Trophoblast cell (in vitro differentiated cells and primary cell): ENCODE results near the gene HSPB6.

Experiments used
- DNase-seq, 2 donors: peaks; one replicate each; pipeline ENCODE4 v3.0.0-alpha.2; 2016
- H2AFZ ChIP-seq: 2 replicates; pipeline ENCODE4 v1.6.1; 2013; ENCODE audit warnings: low read length, moderate library complexity, mild to moderate bottlenecking; ENCODE audit not compliant: insufficient read depth, poor library complexity
- H2AK5ac ChIP-seq: 2 replicates; pipeline ENCODE4 v1.6.1; 2013; ENCODE audit warnings: mild to moderate bottlenecking, low read length
- H2BK120ac ChIP-seq: 2 replicates; pipeline ENCODE4 v1.6.1; 2013; ENCODE audit warnings: low read length, mild to moderate bottlenecking, moderate library complexity; ENCODE audit not compliant: insufficient read depth, poor library complexity
- H2BK12ac ChIP-seq: 2 replicates; pipeline ENCODE4 v1.6.1; 2013; ENCODE audit warnings: mild to moderate bottlenecking, low read length, moderate library complexity
- H2BK5ac ChIP-seq: 2 replicates; pipeline ENCODE4 v1.6.1; 2013; ENCODE audit warnings: low read length, low read depth, moderate library complexity, mild to moderate bottlenecking; ENCODE audit not compliant: poor library complexity
- H3K14ac ChIP-seq: 2 replicates; pipeline ENCODE4 v1.6.1; 2013; ENCODE audit warnings: mild to moderate bottlenecking, low read length
- H3K18ac ChIP-seq: 2 replicates; pipeline ENCODE4 v1.6.1; 2013; ENCODE audit warnings: mild to moderate bottlenecking, low read length
- H3K23ac ChIP-seq: 2 replicates; pipeline ENCODE4 v1.6.1; 2013; ENCODE audit warnings: low read length
- H3K27ac ChIP-seq: 2 replicates; pipeline ENCODE4 v1.5.1; 2013; ENCODE audit warnings: low read depth, mild to moderate bottlenecking, inconsistent platforms, low read length, moderate library complexity
- H3K27me3 ChIP-seq: 2 replicates; pipeline ENCODE4 v1.6.1; 2013; ENCODE audit warnings: inconsistent platforms, mild to moderate bottlenecking, low read length, moderate library complexity; ENCODE audit not compliant: insufficient read depth
- H3K36me3 ChIP-seq, 2 experiments: 1 replicate in 1 of 2; 2 replicates in 1 of 2; pipeline ENCODE4 v1.6.1; 2013; ENCODE audit warnings: low read length in 2 of 2, mild to moderate bottlenecking in 2 of 2, moderate library complexity in 1 of 2; ENCODE audit not compliant: insufficient read depth in 2 of 2, control insufficient read depth in 1 of 2
- H3K4ac ChIP-seq: 2 replicates; pipeline ENCODE4 v1.6.1; 2013; ENCODE audit warnings: low read depth, mild to moderate bottlenecking, low read length, moderate library complexity
- H3K4me1 ChIP-seq, 2 experiments: 1 replicate in 1 of 2; 2 replicates in 1 of 2; pipeline ENCODE4 v1.6.1; 2013; ENCODE audit warnings: low read length in 2 of 2, mild to moderate bottlenecking in 2 of 2, moderate library complexity in 1 of 2; ENCODE audit not compliant: insufficient read depth in 2 of 2, control insufficient read depth in 1 of 2
- H3K4me2 ChIP-seq: 2 replicates; pipeline ENCODE4 v1.6.1; 2013; ENCODE audit warnings: inconsistent platforms, mild to moderate bottlenecking, low read length, moderate library complexity
- H3K4me3 ChIP-seq: 2 replicates; pipeline ENCODE4 v1.5.1; 2013; ENCODE audit warnings: mild to moderate bottlenecking, low read depth, low read length, inconsistent platforms
- H3K79me1 ChIP-seq: one replicate; pipeline ENCODE4 v1.6.1; 2013; ENCODE audit warnings: low read length
- H3K79me2 ChIP-seq: 2 replicates; pipeline ENCODE4 v1.6.1; 2013; ENCODE audit warnings: low read length, mild to moderate bottlenecking; ENCODE audit not compliant: control insufficient read depth, insufficient read depth, poor library complexity
- H3K9ac ChIP-seq: 2 replicates; pipeline ENCODE4 v1.6.1; 2013; ENCODE audit warnings: mild to moderate bottlenecking, low read length
- H3K9me3 ChIP-seq: 2 replicates; pipeline ENCODE4 v1.6.1; 2013; ENCODE audit warnings: low read depth, mild to moderate bottlenecking, control low read depth, inconsistent platforms, low read length; ENCODE audit not compliant: insufficient read depth
- H4K12ac ChIP-seq: 2 replicates; pipeline ENCODE4 v1.6.1; 2013; ENCODE audit warnings: low read depth, mild to moderate bottlenecking, low read length, moderate library complexity
- H4K8ac ChIP-seq: 2 replicates; pipeline ENCODE4 v1.6.1; 2013; ENCODE audit warnings: low read depth, mild to moderate bottlenecking, low read length, moderate library complexity
- H4K91ac ChIP-seq: one replicate; pipeline ENCODE4 v1.6.1; 2013; ENCODE audit warnings: low read depth, mild to moderate bottlenecking, low read length, moderate library complexity
- WGBS: extraction: QIAGEN DNeasy Blood & Tissue Kit; methylation state at CpG from one replicate; pipeline ENCODE4 v1.1.7; 2013; ENCODE audit warnings: missing lambda C conversion rate; ENCODE audit not compliant: insufficient read length, insufficient coverage; ENCODE audit errors: extremely low coverage; 5-methylcytosine and 5-hydroxymethylcytosine counted together

HSPB6 gene

GRCh38 chr19:35712567-35713505 is 44.0 kb downstream of the HSPB6 start:
- no peak overlapping the region for H3K4me2 ChIP-seq
- H3K4me1 ChIP-seq: peaks cover 8 to 10% of the 10 kb centered on the region in 2 experiments
- no peak overlapping the region for H4K8ac ChIP-seq
- no peak overlapping the region for H2AFZ ChIP-seq
- no peak overlapping the region for H3K27ac ChIP-seq
- H2AK5ac ChIP-seq: no peak overlapping the region
- no peak overlapping the region for H3K9ac ChIP-seq
- no CpG with 5 or more reads among the region's 11 CpGs for WGBS
- peaks cover 6% of the 10 kb centered on the region for H3K79me1 ChIP-seq
- no peak overlapping the region for H2BK5ac ChIP-seq
- no peak for DNase-seq
- H3K36me3 ChIP-seq: no peaks in the 10 kb centered on the region
- H4K91ac ChIP-seq: no peak overlapping the region
- no peaks in the 10 kb centered on the region for H3K27me3 ChIP-seq
- H2BK120ac ChIP-seq: no peak overlapping the region
- H3K14ac ChIP-seq: no peak overlapping the region
- no peak overlapping the region for H4K12ac ChIP-seq
- H3K4ac ChIP-seq: no peak overlapping the region
- no peak overlapping the region for H3K4me3 ChIP-seq
- H3K23ac ChIP-seq: no peak overlapping the region
- no peaks in the 10 kb centered on the region for H3K9me3 ChIP-seq
- H3K79me2 ChIP-seq: no peaks in the 10 kb centered on the region
- H3K18ac ChIP-seq: no peak overlapping the region
- H2BK12ac ChIP-seq: no peak overlapping the region

GRCh38 chr19:35710784-35711723 is 45.8 kb downstream of the HSPB6 start:
- Histone ChIP-seq H4K12ac (no peak overlapping the region), H2BK120ac (no peak overlapping the region), H3K4me3 (no peak overlapping the region), H2AK5ac (no peak overlapping the region), H2BK12ac (no peak overlapping the region), H3K4ac (no peak overlapping the region), H3K4me2 (no peak overlapping the region), H3K14ac (no peak overlapping the region), H4K8ac (no peak overlapping the region), H3K36me3 (no peaks in the 10 kb centered on the region), H3K9ac (no peak overlapping the region), H3K27ac (no peak overlapping the region), H2AFZ (no peak overlapping the region), H3K27me3 (no peaks in the 10 kb centered on the region), H3K18ac (no peak overlapping the region), H3K23ac (no peak overlapping the region), H3K9me3 (no peaks in the 10 kb centered on the region), H3K4me1 (peaks cover 5% of the 10 kb centered on the region in 2 experiments), H3K79me2 (no peaks in the 10 kb centered on the region), H2BK5ac (no peak overlapping the region), H4K91ac (no peak overlapping the region), H3K79me1 (no peaks in the 10 kb centered on the region)
- no peak for DNase-seq
- no CpG with 5 or more reads among the region's 13 CpGs for WGBS

GRCh38 chr19:35708391-35708790 is 48.4 kb downstream of the HSPB6 start:
- H4K91ac ChIP-seq: no peak overlapping the region
- peak; percentile 43 to 75 for DNase-seq
- H2BK120ac ChIP-seq: no peak overlapping the region
- no peak overlapping the region for H2BK5ac ChIP-seq
- H2AK5ac ChIP-seq: no peak overlapping the region
- WGBS: no CpG with 5 or more reads among the region's 1 CpG
- no peak overlapping the region for H3K14ac ChIP-seq
- H3K79me2 ChIP-seq: no peaks in the 10 kb centered on the region
- no peaks in the 10 kb centered on the region for H3K36me3 ChIP-seq
- no peak overlapping the region for H4K8ac ChIP-seq
- no peak overlapping the region for H2AFZ ChIP-seq
- no peaks in the 10 kb centered on the region for H3K9me3 ChIP-seq
- H4K12ac ChIP-seq: no peak overlapping the region
- no peak overlapping the region for H3K18ac ChIP-seq
- no peak overlapping the region for H3K9ac ChIP-seq
- no peak overlapping the region for H3K4me2 ChIP-seq
- H3K23ac ChIP-seq: no peak overlapping the region
- H3K4me1 ChIP-seq: no peaks in the 10 kb centered on the region
- no peak overlapping the region for H3K4ac ChIP-seq
- H3K27ac ChIP-seq: no peak overlapping the region
- no peaks in the 10 kb centered on the region for H3K79me1 ChIP-seq
- no peaks in the 10 kb centered on the region for H3K27me3 ChIP-seq
- no peak overlapping the region for H2BK12ac ChIP-seq
- H3K4me3 ChIP-seq: no peak overlapping the region
